ENCODE measurements around the gene TMEM154. TPM values are rescaled to one million over a fixed set of nuclear protein-coding genes. Genes with fewer than 3 reads are reported as not detected.

The TMEM154 gene
- polyA plus RNA-seq, 1 donor (not counting 4 experiments of a cell fraction or from before 2014, with no cell fraction given): 106 TPM

GRCh38 chr4:152587127-152587526, 92.7 kb downstream of the TMEM154 start:
- H3K4me3 ChIP-seq (ENCODE audit: control insufficient read depth in 2 of 3, extremely low read depth in 1 of 3, insufficient read depth in 2 of 3, low read depth in 1 of 3, low read length in 3 of 3): no peak overlapping the region
- H3K4me2 ChIP-seq (ENCODE audit: control insufficient read depth, extremely low read depth, insufficient read depth, low read depth, low read length): no peak overlapping the region
- no peak overlapping the region for H2AFZ ChIP-seq (ENCODE audit: control insufficient read depth, low read length)
- H3K27me3 ChIP-seq (ENCODE audit: control insufficient read depth, extremely low read depth, insufficient read depth, low read length): no peaks in the 10 kb centered on the region
- H3K4me1 ChIP-seq (ENCODE audit: control insufficient read depth, extremely low read depth, insufficient read depth, low read length): peaks cover 24% of the 10 kb centered on the region
- FAIRE-seq (no peak), DNase-seq (ENCODE audit: low read depth, low spot score) (no peak)
- H4K20me1 ChIP-seq (ENCODE audit: control insufficient read depth, extremely low read depth, insufficient read depth, low read length): no peaks in the 10 kb centered on the region
- H3K9me3 ChIP-seq (ENCODE audit: control insufficient read depth, low read depth, low read length): no peaks in the 10 kb centered on the region
- no peaks in the 10 kb centered on the region for H3K9me1 ChIP-seq (ENCODE audit: control insufficient read depth, extremely low read depth, insufficient read depth, low read length)
- no peak for TF ChIP-seq CTCF (optimal IDR thresholded peaks at IDR 0.05 in 1 of 3, IDR thresholded peaks at IDR 0.05 in 1 of 3, conservative IDR thresholded peaks at IDR 0.05 in 1 of 3; ENCODE audit: extremely low read depth in 1 of 3, insufficient read depth in 2 of 3, low read length in 3 of 3)
- TF ChIP-seq EZH2 (IDR thresholded peaks at IDR 0.05; ENCODE audit: low read length): no peak
- no peak overlapping the region for H3K9ac ChIP-seq (ENCODE audit: control insufficient read depth, extremely low read depth, insufficient read depth, low read length)
- dilution Hi-C loops (cut with MboI; ENCODE audit: extremely low pct_ligation_motif_present, low sequenced_read_pairs): no loop called here
- no peaks in the 10 kb centered on the region for H3K36me3 ChIP-seq (ENCODE audit: control insufficient read depth in 2 of 2, extremely low read depth in 1 of 2, insufficient read depth in 2 of 2, low read length in 2 of 2)
- H3K79me2 ChIP-seq (ENCODE audit: control insufficient read depth, insufficient read depth, low read length): no peaks in the 10 kb centered on the region
- H3K27ac ChIP-seq (ENCODE audit: control insufficient read depth, insufficient read depth, low read length): no peak overlapping the region

GRCh38 chr4:152586668-152587067, 93.1 kb downstream of the TMEM154 start:
- Histone ChIP-seq H3K4me3 (ENCODE audit: control insufficient read depth in 2 of 3, extremely low read depth in 1 of 3, insufficient read depth in 2 of 3, low read depth in 1 of 3, low read length in 3 of 3) (no peak overlapping the region), H3K27ac (ENCODE audit: control insufficient read depth, insufficient read depth, low read length) (no peak overlapping the region), H3K4me2 (ENCODE audit: control insufficient read depth, extremely low read depth, insufficient read depth, low read depth, low read length) (no peak overlapping the region), H3K27me3 (ENCODE audit: control insufficient read depth, extremely low read depth, insufficient read depth, low read length) (no peaks in the 10 kb centered on the region), H3K4me1 (ENCODE audit: control insufficient read depth, extremely low read depth, insufficient read depth, low read length) (peaks cover 21% of the 10 kb centered on the region), H3K9me1 (ENCODE audit: control insufficient read depth, extremely low read depth, insufficient read depth, low read length) (no peaks in the 10 kb centered on the region), H4K20me1 (ENCODE audit: control insufficient read depth, extremely low read depth, insufficient read depth, low read length) (no peaks in the 10 kb centered on the region), H3K9me3 (ENCODE audit: control insufficient read depth, low read depth, low read length) (no peaks in the 10 kb centered on the region), H2AFZ (ENCODE audit: control insufficient read depth, low read length) (no peak overlapping the region), H3K36me3 (ENCODE audit: control insufficient read depth in 2 of 2, extremely low read depth in 1 of 2, insufficient read depth in 2 of 2, low read length in 2 of 2) (no peaks in the 10 kb centered on the region), H3K79me2 (ENCODE audit: control insufficient read depth, insufficient read depth, low read length) (no peaks in the 10 kb centered on the region), H3K9ac (ENCODE audit: control insufficient read depth, extremely low read depth, insufficient read depth, low read length) (no peak overlapping the region)
- FAIRE-seq: no peak
- dilution Hi-C loops (cut with MboI; ENCODE audit: extremely low pct_ligation_motif_present, low sequenced_read_pairs): no loop called here
- DNase-seq (ENCODE audit: low read depth, low spot score): no peak
- TF ChIP-seq CTCF (optimal IDR thresholded peaks at IDR 0.05 in 1 of 3, IDR thresholded peaks at IDR 0.05 in 1 of 3, conservative IDR thresholded peaks at IDR 0.05 in 1 of 3; ENCODE audit: extremely low read depth in 1 of 3, insufficient read depth in 2 of 3, low read length in 3 of 3) (no peak), EZH2 (IDR thresholded peaks at IDR 0.05; ENCODE audit: low read length) (no peak)
